KBM-7 (cell line): ENCODE measurements around the gene NTRK3.

Experiments
- DNase-seq: peaks from one replicate; pipeline ENCODE4 v3.0.0-alpha.2; 2015
- in situ Hi-C: fragments of 300-500 bp; cut with MboI; formaldehyde crosslinking; loops from 2 replicates; pipeline ENCODE4 v1.14.3; 2020; ENCODE audit warnings: low sequenced_read_pairs, low pct_unique_long_range_greater_than_20kb, mixed read lengths

Gene NTRK3

GRCh38 chr15:88141269-88141889 is 115.2 kb downstream of the NTRK3 start:
- in situ Hi-C loops, result no loop called here
- no peak for DNase-seq

- no peak for DNase-seq
- in situ Hi-C loops, result no loop called here
Measured at GRCh38 chr15:88140398-88140797, 116.1 kb downstream of the NTRK3 start.

GRCh38 chr15:88139936-88140335 is 116.6 kb downstream of the NTRK3 start:
- no peak for DNase-seq
- in situ Hi-C loops, result no loop called here

- in situ Hi-C loops, result no loop called here
- DNase-seq, result no peak
Measured at GRCh38 chr15:88133795-88134194, 122.7 kb downstream of the NTRK3 start.

- in situ Hi-C loops, result no loop called here
- DNase-seq, result no peak
Measured at GRCh38 chr15:88132499-88132898, 124.0 kb downstream of the NTRK3 start.

- in situ Hi-C loops, result no loop called here
- DNase-seq, result no peak
Measured at GRCh38 chr15:88131937-88132336, 124.6 kb downstream of the NTRK3 start.

GRCh38 chr15:88127432-88127790 is 129.1 kb downstream of the NTRK3 start:
- in situ Hi-C loops, result no loop called here
- DNase-seq, result no peak

- DNase-seq, result no peak
- in situ Hi-C loops, result no loop called here
Measured at GRCh38 chr15:88126695-88127431, 129.7 kb downstream of the NTRK3 start.

- in situ Hi-C loops, result no loop called here
- no peak for DNase-seq
Measured at GRCh38 chr15:88125576-88125975, 131.0 kb downstream of the NTRK3 start.

- DNase-seq, result no peak
- in situ Hi-C loops, result no loop called here
Measured at GRCh38 chr15:88124199-88124598, 132.3 kb downstream of the NTRK3 start.

- no peak for DNase-seq
- in situ Hi-C loops, result no loop called here
Measured at GRCh38 chr15:88121968-88122530, 134.5 kb downstream of the NTRK3 start.

- DNase-seq, result no peak
- in situ Hi-C loops, result no loop called here
Measured at GRCh38 chr15:88120026-88120425, 136.5 kb downstream of the NTRK3 start.

- DNase-seq, result no peak
- in situ Hi-C loops, result no loop called here
Measured at GRCh38 chr15:88118741-88119140, 137.8 kb downstream of the NTRK3 start.

- in situ Hi-C loops, result no loop called here
Measured at GRCh38 chr15:88118035-88118434, 138.5 kb downstream of the NTRK3 start.

GRCh38 chr15:88115486-88116152 is 140.9 kb downstream of the NTRK3 start:
- in situ Hi-C loops, result no loop called here
- no peak for DNase-seq

More at GRCh38 chr15:88118035-88118434, 138.5 kb downstream of the NTRK3 start:
- no peak for DNase-seq

- in situ Hi-C loops, result no loop called here
- no peak for DNase-seq
Measured at GRCh38 chr15:88113613-88114308, 142.8 kb downstream of the NTRK3 start.

- in situ Hi-C loops, result no loop called here
- no peak for DNase-seq
Measured at GRCh38 chr15:88108991-88109390, 147.5 kb downstream of the NTRK3 start.

GRCh38 chr15:88108477-88108876 is 148.1 kb downstream of the NTRK3 start:
- DNase-seq, result no peak
- in situ Hi-C loops, result no loop called here

GRCh38 chr15:88106074-88106473 is 150.5 kb downstream of the NTRK3 start:
- in situ Hi-C loops, result no loop called here
- no peak for DNase-seq

GRCh38 chr15:88104357-88104756 is 152.2 kb downstream of the NTRK3 start:
- DNase-seq, result no peak
- in situ Hi-C loops, result no loop called here
